Mucosa of descending colon (tissue), 3 donors: ENCODE data around the gene OLFML2A. TPM values are rescaled to one million over a fixed set of nuclear protein-coding genes. Genes with fewer than 3 reads are reported as not detected.

Experiments
- ATAC-seq: fragments of 200-7000 bp; cut with Tn5 transposase; one replicate; pipeline ENCODE4 v1.9.1; 2020; ENCODE audit warnings: mild to moderate bottlenecking, moderate library complexity
- DNase-seq, 3 donors: peaks; one replicate each; pipeline ENCODE4 v3.0.0-alpha.2; 2020
- H3K36me3 ChIP-seq: fragments of 200-600 bp; one replicate; pipeline ENCODE4 v1.8.0; 2021; ENCODE audit warnings: low read depth, mild to moderate bottlenecking
- H3K4me1 ChIP-seq: fragments of 200-600 bp; one replicate; pipeline ENCODE4 v1.8.0; 2021; ENCODE audit warnings: low read depth, mild to moderate bottlenecking
- H3K4me3 ChIP-seq: fragments of 200-600 bp; one replicate; pipeline ENCODE4 v1.8.0; 2021; ENCODE audit warnings: mild to moderate bottlenecking
- H3K9me3 ChIP-seq: fragments of 200-600 bp; one replicate; pipeline ENCODE4 v1.8.0; 2021; ENCODE audit warnings: mild to moderate bottlenecking
- CTCF ChIP-seq: fragments of 200-600 bp; IDR thresholded peaks from one replicate; pipeline ENCODE4 v1.8.0; 2022; ENCODE audit warnings: antibody characterized with exemption, mild to moderate bottlenecking
- intact Hi-C, 2 donors: fragments of 100-400 bp; cut with DNase I in 1 of 2; cut with micrococcal nuclease in 1 of 2; formaldehyde crosslinking; loops; one replicate each; pipeline versions ENCODE4 v1.11.0 to v1.11.1; 2022; cut with DNase I, micrococcal nuclease
- total RNA-seq, 3 donors: library from RNA; stranded (reverse); fragmentation: NEBNext Ultra II Directional in 2 of 3; extraction: Animal tissue kit (Norgen Biotek cat#: 25700) in 2 of 3; gene quantifications; one replicate each; pipeline versions ENCODE4 v1.2.1 to v1.2.4, GENCODE V29; 2021 to 2023
- donor health status: DM: no; HTN: no; CAD: no; lungs with moderate emphysema.
- donor health status: DM: no; HTN: no; CAD: no.
- donor health status: DM: no; HTN: yes; CAD: no.

OLFML2A gene
- total RNA-seq, 3 donors from 2014 or later = 2.8 to 48.3 (median 4.7) TPM

- intact Hi-C loops = no loop called here
- no peak for ATAC-seq
Observed at GRCh38 chr9:124766815-124767554, 9.9 kb upstream of the OLFML2A start.

GRCh38 chr9:124767821-124768220, 9.1 kb upstream of the OLFML2A start:
- H3K4me1 ChIP-seq = peaks cover 19% of the 10 kb centered on the region
- no peak for DNase-seq

More at GRCh38 chr9:124766815-124767554, 9.9 kb upstream of the OLFML2A start:
- Histone ChIP-seq H3K4me3 (no peak overlapping the region), H3K36me3 (no peaks in the 10 kb centered on the region), H3K4me1 (peaks cover 19% of the 10 kb centered on the region), H3K9me3 (no peaks in the 10 kb centered on the region)
- TF ChIP-seq CTCF = no peak
- DNase-seq = no peak

DNA sequence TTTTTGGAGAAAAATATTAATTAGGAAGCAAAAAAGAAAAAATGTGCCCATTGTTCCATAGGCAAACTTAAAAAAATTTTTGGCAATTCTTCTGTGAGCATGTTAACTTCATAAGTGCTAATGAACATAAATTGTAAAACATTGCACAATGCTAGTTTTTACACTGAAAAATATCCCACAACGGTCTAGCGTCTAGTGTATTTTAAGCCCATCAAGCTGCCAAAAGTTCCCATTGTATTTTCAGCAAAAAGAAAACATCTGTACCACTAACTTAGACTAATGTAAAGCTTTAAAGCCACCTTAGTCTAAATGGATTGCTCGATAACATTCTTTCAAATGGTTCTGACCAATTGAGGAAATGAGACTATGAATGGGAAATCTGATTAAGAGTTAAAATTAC, 8.6 kb upstream of the OLFML2A start:
- TF ChIP-seq CTCF = no peak
- DNase-seq = no peak
- Histone ChIP-seq H3K4me3 (no peak overlapping the region), H3K4me1 (peaks cover 19% of the 10 kb centered on the region), H3K9me3 (no peaks in the 10 kb centered on the region), H3K36me3 (no peaks in the 10 kb centered on the region)
- ATAC-seq = no peak
- intact Hi-C loops = no loop called here

More at GRCh38 chr9:124767821-124768220, 9.1 kb upstream of the OLFML2A start:
- Histone ChIP-seq H3K4me3 (no peak overlapping the region), H3K36me3 (no peaks in the 10 kb centered on the region), H3K9me3 (no peaks in the 10 kb centered on the region)
- intact Hi-C loops = no loop called here
- ATAC-seq = no peak
- TF ChIP-seq CTCF = no peak

- no peak for ATAC-seq
- intact Hi-C loops = no loop called here
- Histone ChIP-seq H3K4me1 (peaks cover 19% of the 10 kb centered on the region), H3K4me3 (no peak overlapping the region), H3K9me3 (no peaks in the 10 kb centered on the region), H3K36me3 (no peaks in the 10 kb centered on the region)
- DNase-seq = no peak
- TF ChIP-seq CTCF = no peak
Observed at GRCh38 chr9:124768750-124769548, 8.0 kb upstream of the OLFML2A start.

DNA sequence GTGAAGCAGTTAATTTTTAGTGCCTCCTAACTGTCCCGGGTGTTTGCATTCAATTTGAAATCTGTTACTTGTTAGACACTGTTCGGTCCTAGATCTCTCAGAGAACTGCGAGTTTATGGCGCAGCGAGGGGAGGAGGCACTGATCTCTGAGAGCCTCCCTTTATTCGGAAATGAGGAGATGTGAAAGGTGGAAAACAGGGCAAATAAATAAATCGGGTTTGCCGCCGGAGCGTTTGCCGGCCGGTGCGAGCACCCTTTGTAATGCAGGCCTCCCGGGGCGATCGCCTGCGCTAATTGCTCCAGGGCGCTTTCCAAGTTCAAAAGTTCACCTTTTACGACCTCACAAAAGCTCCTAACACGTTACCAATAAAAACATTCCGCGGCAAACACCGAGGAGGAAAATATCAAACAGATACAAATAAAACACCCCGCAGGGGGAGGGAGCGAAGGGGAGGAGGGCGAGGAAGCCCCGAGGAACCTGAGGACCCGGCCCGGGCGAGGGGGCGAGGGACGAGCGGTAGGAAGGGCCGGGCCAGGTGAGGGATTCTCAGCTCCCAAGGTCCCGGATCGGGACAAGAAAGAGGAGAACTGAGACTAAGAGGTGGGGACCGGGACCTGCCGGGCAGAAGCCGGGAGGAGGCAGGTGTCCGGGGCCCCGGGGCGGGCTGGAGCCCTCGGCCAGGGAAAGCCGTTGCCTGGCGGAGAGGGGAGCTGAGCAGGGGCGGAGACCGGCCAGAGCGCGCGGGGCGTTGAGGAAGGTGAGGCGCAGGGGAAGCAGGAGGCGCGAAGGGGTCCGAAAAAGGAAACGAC, 7.2 kb upstream of the OLFML2A start:
- Histone ChIP-seq H3K4me1 (peaks cover 19% of the 10 kb centered on the region), H3K36me3 (no peaks in the 10 kb centered on the region), H3K9me3 (no peaks in the 10 kb centered on the region), H3K4me3 (peak overlapping the region; percentile 79)
- DNase-seq = peak; percentile 77 to 79 (median 78)
- peak; percentile 50 for ATAC-seq
- no peak for TF ChIP-seq CTCF
- intact Hi-C loops = loop anchor here in 1 of 2 donors (5.0 kb wide), 2 partner anchors 373 to 603 kb away; partner anchors contain the start of gene SCAI
